Omental fat pad (tissue), 4 donors: ENCODE measurements around the gene DRD2. TPM values are rescaled to one million over a fixed set of nuclear protein-coding genes. Genes with fewer than 3 reads are reported as not detected.

Source experiments
- ATAC-seq: fragments of 150-250 bp; one replicate; pipeline ENCODE4 v1.9.1; 2016; ENCODE audit warnings: mild to moderate bottlenecking, moderate library complexity; ENCODE audit not compliant: low FRiP score
- DNase-seq: peaks from one replicate; pipeline ENCODE4 v3.0.0-alpha.2; 2019; ENCODE audit warnings: low spot score
- total RNA-seq, 4 donors: library from RNA; depleted of rRNA; stranded (reverse); fragments of >200 nt; gene quantifications; one replicate each; pipeline ENCODE4 v1.1.0, GENCODE V29; 2016
- TF ChIP-seq, protein P1 (sequence below), 3 donors: fragments of 450-650 bp; IDR thresholded peaks; one replicate each; pipeline ENCODE4 v1.5.1; 2016 to 2017; ENCODE audit warnings: antibody characterized with exemption in 3 of 3, mild to moderate bottlenecking in 3 of 3, moderate library complexity in 2 of 3

The DRD2 gene
- total RNA-seq, 4 donors from 2014 or later = 0.28 TPM; not detected in 3

DNA sequence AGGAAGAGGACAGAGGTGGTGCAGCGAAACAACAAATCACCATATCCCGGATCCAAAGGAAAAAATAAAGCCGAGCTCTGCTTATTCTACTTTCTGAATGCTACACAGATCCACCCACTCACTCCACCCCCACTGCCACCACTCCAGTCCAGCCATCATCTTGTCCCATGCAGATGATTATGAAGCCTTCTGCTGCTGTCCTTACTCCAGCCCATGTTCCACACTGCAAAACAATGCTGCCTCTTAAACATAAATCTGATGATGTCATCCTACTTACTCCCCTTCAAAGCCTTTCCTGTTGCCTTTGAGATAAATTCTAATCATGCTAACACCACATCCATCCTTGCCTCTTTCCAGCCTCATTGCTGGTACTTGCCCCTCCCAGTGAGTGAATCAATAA lies 6.5 kb upstream of the DRD2 start:
- ATAC-seq (no peak), DNase-seq (no peak)
- TF ChIP-seq, protein P1, sequence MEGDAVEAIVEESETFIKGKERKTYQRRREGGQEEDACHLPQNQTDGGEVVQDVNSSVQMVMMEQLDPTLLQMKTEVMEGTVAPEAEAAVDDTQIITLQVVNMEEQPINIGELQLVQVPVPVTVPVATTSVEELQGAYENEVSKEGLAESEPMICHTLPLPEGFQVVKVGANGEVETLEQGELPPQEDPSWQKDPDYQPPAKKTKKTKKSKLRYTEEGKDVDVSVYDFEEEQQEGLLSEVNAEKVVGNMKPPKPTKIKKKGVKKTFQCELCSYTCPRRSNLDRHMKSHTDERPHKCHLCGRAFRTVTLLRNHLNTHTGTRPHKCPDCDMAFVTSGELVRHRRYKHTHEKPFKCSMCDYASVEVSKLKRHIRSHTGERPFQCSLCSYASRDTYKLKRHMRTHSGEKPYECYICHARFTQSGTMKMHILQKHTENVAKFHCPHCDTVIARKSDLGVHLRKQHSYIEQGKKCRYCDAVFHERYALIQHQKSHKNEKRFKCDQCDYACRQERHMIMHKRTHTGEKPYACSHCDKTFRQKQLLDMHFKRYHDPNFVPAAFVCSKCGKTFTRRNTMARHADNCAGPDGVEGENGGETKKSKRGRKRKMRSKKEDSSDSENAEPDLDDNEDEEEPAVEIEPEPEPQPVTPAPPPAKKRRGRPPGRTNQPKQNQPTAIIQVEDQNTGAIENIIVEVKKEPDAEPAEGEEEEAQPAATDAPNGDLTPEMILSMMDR (IDR thresholded peaks at IDR 0.05) = no peak

DNA sequence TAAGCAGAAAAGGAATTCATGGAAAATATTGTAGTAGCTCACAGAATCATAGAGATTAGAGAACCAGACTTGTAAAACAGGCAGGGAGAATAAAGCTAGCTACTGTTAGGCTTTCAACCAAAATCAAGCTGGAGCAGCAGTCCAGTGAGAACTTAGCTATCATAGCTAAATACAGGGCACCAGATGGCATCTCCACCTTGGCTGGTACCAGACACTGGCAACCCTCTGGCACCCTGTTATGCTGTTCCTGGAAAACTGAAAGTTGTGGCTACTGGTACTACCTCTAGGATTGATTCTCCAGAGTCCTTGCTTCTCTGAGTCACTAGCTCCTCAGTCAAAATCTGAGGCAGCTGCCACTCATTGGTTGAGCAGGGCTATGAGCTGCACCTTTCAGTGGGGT lies 6.0 kb upstream of the DRD2 start:
- TF ChIP-seq, protein P1 (IDR thresholded peaks at IDR 0.05) = no peak
- ATAC-seq (no peak), DNase-seq (no peak)

DNA sequence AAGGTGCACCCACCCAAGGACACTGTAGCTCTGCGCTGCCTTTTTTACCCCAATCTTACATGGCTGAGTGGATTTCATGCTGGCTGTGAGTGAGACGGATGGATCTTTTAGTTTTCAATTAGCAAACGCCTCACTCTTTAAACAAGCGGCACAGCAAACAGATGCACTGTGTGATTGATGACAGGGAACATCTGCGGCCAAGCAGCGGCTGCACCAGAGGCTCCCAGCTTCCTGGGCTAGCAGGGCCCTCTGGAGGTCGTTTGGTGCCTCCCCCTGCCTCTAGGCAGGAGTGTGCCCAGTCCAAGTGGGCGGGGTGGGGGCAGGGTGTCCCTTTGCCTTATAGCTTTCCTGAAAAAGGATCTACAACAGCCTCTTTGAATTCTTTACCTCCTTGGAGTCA lies 2.1 kb upstream of the DRD2 start:
- ATAC-seq (no peak), DNase-seq (no peak)
- TF ChIP-seq, protein P1 (IDR thresholded peaks at IDR 0.05) = no peak

DNA sequence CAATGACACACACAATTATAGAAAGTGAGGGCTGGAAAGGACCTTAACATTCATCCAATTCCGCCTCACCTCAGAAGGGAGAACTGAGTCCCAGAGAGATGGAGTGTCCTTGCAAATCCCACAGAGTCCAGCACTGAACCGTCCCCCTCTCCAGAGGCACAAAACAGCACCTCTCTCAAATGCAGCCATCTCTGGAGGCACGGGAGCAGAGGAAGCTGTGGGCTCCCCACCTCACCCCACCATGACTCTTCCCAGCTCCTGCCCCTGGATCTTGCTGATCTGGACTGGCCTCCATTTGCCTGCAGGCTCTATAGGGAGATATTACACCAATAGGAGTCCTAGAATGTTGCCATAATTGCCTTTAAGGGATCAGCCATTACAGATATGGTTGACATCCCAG lies 1.4 kb upstream of the DRD2 start:
- DNase-seq = no peak
- TF ChIP-seq, protein P1 (IDR thresholded peaks at IDR 0.05) = no peak
- no peak for ATAC-seq

DNA sequence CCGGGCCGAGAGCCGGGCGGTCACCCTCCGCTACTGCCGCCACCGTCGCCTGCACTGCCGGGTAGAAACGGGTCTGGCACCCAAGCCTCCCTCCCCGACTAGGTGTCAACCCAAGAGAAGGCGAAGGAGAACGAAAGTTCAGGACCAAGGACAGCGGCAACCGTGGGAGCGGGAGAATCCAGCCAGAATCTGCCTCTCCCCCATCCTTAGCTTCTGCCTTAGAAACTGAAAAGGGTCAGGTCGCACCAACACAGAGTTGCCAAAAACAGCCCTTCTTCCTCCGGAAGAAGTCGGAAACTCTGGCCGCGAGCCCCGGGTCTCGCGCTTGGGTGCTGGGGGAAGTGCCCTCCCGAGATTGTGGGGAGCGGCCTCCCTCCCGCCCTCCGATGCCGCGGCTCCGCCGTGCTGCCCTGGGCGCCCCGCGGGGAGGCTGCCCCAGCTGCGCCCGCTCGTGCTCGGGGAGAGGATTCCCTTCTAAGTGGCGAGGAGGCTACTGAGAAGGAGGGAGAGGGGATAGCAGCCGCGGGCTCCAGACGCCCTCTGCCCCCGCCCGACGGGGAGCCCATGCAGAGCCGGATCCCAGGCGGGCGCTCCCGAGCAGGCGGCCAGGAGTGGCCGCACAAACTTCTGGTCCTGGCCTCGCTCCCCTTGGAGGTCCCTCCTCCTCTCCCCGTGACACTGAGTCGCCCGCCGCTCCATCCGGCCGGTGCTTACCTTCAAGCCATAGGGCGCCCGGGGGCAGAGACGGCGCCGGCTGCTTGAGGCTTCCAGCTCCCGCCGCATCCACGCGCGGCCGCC lies 637 bp downstream of the DRD2 start:
- ATAC-seq (peak; percentile 21), DNase-seq (peak; percentile 41)
- TF ChIP-seq, protein P1 (IDR thresholded peaks at IDR 0.05) = no peak

DNA sequence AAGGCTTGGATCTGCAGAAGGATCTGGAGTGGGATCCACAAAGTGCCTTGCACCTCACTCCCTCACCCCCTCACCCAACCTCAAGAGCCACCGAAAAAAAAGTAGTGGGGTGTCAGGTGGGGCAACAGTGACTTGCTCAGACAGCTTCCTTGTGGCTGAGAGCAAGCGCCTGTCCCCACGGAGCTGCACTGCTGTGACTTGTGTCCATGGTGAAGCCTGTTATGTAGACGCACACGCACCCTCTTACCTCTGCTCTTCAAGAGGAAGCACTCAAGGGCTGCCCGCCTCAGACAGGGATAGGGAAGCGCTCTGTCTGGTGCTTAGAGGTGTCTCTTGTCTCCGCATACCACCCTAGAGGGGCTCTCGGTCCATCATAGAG lies 1.2 kb downstream of the DRD2 start:
- TF ChIP-seq, protein P1 (IDR thresholded peaks at IDR 0.05) = no peak
- DNase-seq (no peak), ATAC-seq (no peak)

DNA sequence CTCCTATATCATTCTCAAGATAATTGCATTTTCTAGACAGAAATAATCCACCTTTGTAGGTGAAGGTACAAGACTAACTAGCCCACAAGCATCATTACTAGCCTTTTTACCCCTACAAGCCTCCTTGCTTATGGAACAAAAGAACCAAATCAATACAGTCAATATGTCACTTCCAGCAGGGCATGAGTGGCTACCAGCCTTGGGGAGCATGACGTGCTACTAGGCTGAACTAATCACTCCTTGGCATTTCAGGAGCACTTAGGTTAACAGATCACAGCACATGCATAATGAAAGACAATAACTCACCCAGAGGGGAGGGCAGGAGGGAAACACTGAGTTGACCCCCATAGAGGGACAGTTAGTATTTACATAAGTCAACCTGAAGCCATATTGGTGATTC lies 2.7 kb downstream of the DRD2 start:
- DNase-seq (no peak), ATAC-seq (no peak)
- TF ChIP-seq, protein P1 (IDR thresholded peaks at IDR 0.05) = no peak
